ENCODE results near the gene CMTR1.

CMTR1 gene

DNA sequence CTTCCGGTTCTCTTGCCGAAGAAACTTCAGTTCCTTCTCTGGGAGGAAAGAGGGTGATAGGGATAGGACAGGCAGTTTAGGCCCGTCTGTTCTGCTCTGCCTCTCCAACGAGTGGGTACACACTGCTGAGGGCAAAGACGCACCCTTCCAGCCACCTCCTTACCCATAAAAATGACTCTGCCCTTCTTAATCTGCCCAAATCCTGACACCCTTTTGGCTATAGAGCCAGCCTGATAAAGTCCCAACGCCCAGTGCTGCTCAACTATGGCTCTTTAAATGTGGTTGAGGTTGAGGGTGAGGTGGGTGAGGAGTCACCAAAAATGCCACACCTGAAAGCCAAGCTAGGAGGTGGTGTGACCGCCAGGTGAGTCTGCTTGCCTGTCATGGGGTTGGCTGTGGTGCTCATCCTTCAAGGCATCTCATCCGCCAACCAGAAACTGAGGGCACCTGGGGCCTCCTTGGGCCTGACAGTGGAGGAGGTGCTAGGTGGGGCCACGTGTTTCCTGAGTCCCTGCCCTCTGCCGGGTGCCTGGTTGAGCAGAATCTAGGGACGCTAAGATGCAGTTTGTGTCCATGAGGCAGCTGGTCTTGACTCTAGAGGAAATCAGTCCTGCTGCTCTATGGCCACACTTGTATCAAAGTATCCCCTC, 50.4 kb downstream of the CMTR1 start:
- H3K9ac ChIP-seq: no peak overlapping the region
- H3K36me3 ChIP-seq (ENCODE audit: insufficient read depth): no peaks in the 10 kb centered on the region

DNA sequence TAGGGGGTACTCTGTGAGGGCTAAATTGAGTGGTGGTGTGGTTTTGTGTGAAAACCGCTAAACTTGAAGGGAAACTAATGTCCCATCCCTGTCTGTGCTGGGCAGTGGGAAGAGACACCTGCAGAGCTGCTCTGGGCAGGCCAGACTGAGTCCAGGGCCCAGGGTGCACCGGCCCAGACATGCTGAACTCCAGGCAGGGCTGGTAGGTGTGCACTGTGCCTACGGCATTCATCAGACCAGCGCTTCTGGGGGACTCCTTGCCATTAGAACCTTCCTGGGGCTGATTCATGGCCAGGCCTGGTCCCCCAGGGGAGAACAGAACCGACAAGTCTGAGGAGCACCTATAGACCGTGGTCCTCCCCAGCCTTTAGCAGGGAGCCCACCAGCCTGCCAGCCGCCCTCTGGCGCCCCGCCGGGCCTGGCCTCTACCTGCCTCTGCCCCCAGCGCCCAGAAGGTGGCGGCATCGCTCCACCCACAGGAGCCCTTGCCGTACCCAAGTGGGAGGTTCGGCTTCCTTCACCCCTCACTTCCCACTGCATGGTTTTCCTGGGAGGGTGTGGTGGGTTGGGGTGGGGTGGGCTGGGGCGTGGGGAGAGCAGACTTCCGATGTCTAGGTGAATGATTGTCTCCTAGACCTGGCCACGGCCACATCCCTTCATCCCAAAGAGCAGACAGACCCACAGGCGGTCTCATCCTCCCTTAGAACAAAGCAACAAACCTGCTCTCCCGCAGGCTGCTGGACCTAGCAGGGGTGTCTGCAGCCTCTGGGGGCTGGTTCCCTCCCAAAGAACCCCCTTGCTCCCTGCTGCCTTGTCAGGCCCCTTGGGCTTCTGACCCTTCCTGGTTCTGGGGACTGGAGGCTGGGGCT, 51.1 kb downstream of the CMTR1 start:
- TF ChIP-seq, protein P1, sequence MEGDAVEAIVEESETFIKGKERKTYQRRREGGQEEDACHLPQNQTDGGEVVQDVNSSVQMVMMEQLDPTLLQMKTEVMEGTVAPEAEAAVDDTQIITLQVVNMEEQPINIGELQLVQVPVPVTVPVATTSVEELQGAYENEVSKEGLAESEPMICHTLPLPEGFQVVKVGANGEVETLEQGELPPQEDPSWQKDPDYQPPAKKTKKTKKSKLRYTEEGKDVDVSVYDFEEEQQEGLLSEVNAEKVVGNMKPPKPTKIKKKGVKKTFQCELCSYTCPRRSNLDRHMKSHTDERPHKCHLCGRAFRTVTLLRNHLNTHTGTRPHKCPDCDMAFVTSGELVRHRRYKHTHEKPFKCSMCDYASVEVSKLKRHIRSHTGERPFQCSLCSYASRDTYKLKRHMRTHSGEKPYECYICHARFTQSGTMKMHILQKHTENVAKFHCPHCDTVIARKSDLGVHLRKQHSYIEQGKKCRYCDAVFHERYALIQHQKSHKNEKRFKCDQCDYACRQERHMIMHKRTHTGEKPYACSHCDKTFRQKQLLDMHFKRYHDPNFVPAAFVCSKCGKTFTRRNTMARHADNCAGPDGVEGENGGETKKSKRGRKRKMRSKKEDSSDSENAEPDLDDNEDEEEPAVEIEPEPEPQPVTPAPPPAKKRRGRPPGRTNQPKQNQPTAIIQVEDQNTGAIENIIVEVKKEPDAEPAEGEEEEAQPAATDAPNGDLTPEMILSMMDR (conservative IDR thresholded peaks at IDR 0.05; ENCODE audit: low read depth, low read length): peak; percentile 60
- H2AFZ ChIP-seq (ENCODE audit: low read depth): no peak overlapping the region
- no peak overlapping the region for H3K9ac ChIP-seq
- no peak overlapping the region for H3K27ac ChIP-seq
- H3K4me1 ChIP-seq (ENCODE audit: low read depth, poor library complexity, severe bottlenecking): no peaks in the 10 kb centered on the region
- H3K27me3 ChIP-seq (ENCODE audit: insufficient read depth, low read depth): no peaks in the 10 kb centered on the region
- no peaks in the 10 kb centered on the region for H3K79me2 ChIP-seq (ENCODE audit: insufficient read depth, low read depth)
- no peak overlapping the region for H3K4me3 ChIP-seq (IDR thresholded peaks at IDR 0.05; ENCODE audit: insufficient read depth, low read depth, low read length)
- H4K20me1 ChIP-seq (ENCODE audit: insufficient read depth): peaks cover 3% of the 10 kb centered on the region; the same call in 1 of the 2 replicates
- no peak overlapping the region for H3K4me2 ChIP-seq
- H3K36me3 ChIP-seq (ENCODE audit: insufficient read depth): no peaks in the 10 kb centered on the region

More for the DNA sequence above, 50.4 kb downstream of the CMTR1 start:
- Histone ChIP-seq H4K20me1 (ENCODE audit: insufficient read depth) (peaks cover 3% of the 10 kb centered on the region; the same call in 1 of the 2 replicates), H3K27me3 (ENCODE audit: insufficient read depth, low read depth) (no peaks in the 10 kb centered on the region), H3K4me1 (ENCODE audit: low read depth, poor library complexity, severe bottlenecking) (no peaks in the 10 kb centered on the region), H3K27ac (no peak overlapping the region), H3K4me3 (IDR thresholded peaks at IDR 0.05; ENCODE audit: insufficient read depth, low read depth, low read length) (no peak overlapping the region), H2AFZ (ENCODE audit: low read depth) (no peak overlapping the region), H3K79me2 (ENCODE audit: insufficient read depth, low read depth) (no peaks in the 10 kb centered on the region), H3K4me2 (no peak overlapping the region)
- TF ChIP-seq, protein P1 (conservative IDR thresholded peaks at IDR 0.05; ENCODE audit: low read depth, low read length): no peak

DNA sequence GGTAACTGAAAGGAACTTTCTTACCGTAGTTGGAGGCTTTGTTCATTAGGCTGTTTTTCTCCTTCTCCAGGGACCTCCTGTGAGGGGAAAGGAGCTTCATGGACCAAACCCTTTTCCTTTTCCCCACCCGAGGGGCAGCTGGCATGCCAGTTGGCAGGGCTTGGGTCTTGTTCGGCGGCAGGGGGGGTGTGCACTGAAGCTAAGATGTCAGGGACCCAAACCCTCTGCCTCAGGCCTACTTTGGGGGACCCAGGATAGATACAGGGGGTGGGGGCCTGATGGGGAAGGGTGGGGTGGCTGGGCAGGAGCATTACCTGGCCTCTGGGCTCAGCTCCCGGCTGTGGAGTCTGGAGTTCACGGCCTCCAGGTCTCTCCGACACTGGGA, 51.8 kb downstream of the CMTR1 start:
- no peaks in the 10 kb centered on the region for H3K36me3 ChIP-seq (ENCODE audit: insufficient read depth)

DNA sequence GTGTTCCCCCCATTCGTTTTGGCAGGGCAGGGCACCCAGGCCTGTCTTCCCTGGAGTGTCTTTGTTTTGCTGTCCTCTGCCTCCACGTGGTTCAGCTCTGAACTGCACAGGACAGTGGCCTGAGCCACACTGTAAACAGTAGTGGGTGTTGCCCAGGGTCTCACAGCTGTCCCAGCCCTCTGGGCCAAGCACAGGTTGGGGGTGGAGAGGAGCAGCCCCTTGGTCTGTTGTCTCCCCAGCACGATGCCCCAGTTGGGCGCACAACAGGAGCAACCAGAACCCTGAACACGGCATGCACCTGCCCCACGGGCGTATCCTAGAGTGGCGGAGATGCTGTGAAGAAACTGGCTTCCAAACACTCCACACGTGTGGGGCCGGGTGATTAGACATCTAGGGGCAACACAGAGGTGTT, 52.3 kb downstream of the CMTR1 start:
- H3K4me2 ChIP-seq: no peak overlapping the region
- no peak overlapping the region for H3K9ac ChIP-seq
- H2AFZ ChIP-seq (ENCODE audit: low read depth): no peak overlapping the region
- H4K20me1 ChIP-seq (ENCODE audit: insufficient read depth): peaks cover 3% of the 10 kb centered on the region; the same call in 1 of the 2 replicates
- H3K79me2 ChIP-seq (ENCODE audit: insufficient read depth, low read depth): no peaks in the 10 kb centered on the region
- no peak overlapping the region for H3K4me3 ChIP-seq (IDR thresholded peaks at IDR 0.05; ENCODE audit: insufficient read depth, low read depth, low read length)
- no peaks in the 10 kb centered on the region for H3K4me1 ChIP-seq (ENCODE audit: low read depth, poor library complexity, severe bottlenecking)
- no peak overlapping the region for H3K27ac ChIP-seq
- TF ChIP-seq, protein P1 (conservative IDR thresholded peaks at IDR 0.05; ENCODE audit: low read depth, low read length): no peak
- no peaks in the 10 kb centered on the region for H3K27me3 ChIP-seq (ENCODE audit: insufficient read depth, low read depth)
- no peaks in the 10 kb centered on the region for H3K36me3 ChIP-seq (ENCODE audit: insufficient read depth)

More for the DNA sequence above, 51.8 kb downstream of the CMTR1 start:
- H4K20me1 ChIP-seq (ENCODE audit: insufficient read depth): peaks cover 3% of the 10 kb centered on the region; the same call in 1 of the 2 replicates
- H3K4me3 ChIP-seq (IDR thresholded peaks at IDR 0.05; ENCODE audit: insufficient read depth, low read depth, low read length): no peak overlapping the region
- no peak overlapping the region for H2AFZ ChIP-seq (ENCODE audit: low read depth)
- no peaks in the 10 kb centered on the region for H3K27me3 ChIP-seq (ENCODE audit: insufficient read depth, low read depth)
- TF ChIP-seq, protein P1 (conservative IDR thresholded peaks at IDR 0.05; ENCODE audit: low read depth, low read length): no peak
- H3K79me2 ChIP-seq (ENCODE audit: insufficient read depth, low read depth): no peaks in the 10 kb centered on the region
- no peak overlapping the region for H3K9ac ChIP-seq
- no peak overlapping the region for H3K4me2 ChIP-seq
- H3K27ac ChIP-seq: no peak overlapping the region
- H3K4me1 ChIP-seq (ENCODE audit: low read depth, poor library complexity, severe bottlenecking): no peaks in the 10 kb centered on the region

Measured in KMS-11 (cell line).